ENCODE data around the gene SETD4.

SETD4 gene

DNA sequence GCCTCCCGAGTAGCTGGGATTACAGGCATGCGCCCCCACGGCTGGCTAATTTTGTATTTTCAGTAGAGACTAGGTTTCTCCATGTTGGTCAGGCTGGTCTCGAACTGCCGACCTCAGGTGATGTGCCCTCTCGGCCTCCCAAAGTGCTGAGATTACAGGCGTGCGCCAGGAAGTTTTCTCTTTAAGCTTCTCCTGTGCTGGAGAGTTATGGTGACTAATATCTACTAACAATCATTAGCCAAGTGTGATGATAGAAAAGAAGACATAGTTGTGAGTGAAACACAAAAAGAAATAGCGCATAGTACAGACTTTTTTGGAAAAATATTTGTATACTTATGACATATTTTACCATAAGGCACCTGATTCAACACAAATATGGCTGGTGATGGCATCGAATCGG lies 56.5 kb downstream of the SETD4 start:
- DNase-seq, result no peak

DNA sequence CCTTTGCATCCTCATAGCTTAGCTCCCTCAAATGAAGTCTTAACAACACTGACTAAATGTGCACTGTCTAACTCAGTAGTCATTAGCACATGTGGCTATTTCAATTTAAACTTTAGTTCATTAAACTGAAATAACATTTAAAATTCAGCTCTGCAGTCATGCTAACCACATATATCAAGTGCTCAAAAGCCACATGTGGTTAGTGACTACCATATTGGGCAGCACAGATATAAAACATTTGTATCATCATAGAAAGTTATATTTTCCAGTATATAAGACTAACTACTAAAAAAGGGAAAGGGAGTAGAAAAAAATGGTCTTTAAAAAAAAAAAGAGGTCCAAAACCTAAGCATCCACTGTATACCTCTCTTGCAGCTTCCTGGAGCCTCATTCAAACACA lies 64.1 kb downstream of the SETD4 start:
- no peak for DNase-seq

DNA sequence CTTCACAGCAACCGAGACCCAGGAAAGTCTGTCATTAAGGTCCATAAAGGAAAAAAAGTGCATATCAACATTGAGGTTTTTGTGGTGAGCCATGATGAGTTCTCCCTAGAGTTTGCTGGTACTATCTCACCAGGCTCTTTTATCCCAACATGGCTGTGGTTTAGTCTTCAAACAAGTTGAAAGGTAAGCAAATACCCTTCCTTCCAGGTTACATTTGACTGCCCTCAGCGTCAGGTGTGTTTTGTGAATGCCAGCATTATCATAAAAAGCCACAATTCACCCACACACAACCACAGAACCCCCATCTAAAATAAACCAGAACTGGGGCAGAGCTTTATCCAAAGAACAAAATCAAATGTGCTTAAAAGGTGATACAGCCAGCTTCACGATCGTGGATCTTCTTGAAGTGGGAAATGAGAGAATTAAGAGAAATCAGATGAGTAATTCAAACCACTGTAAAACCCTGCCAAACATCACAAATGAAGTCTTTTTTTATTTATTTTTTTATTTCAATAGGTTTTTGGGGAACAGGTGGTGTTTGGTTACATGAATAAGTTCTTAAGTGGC lies 64.7 kb downstream of the SETD4 start:
- DNase-seq, result peak; percentile 54

DNA sequence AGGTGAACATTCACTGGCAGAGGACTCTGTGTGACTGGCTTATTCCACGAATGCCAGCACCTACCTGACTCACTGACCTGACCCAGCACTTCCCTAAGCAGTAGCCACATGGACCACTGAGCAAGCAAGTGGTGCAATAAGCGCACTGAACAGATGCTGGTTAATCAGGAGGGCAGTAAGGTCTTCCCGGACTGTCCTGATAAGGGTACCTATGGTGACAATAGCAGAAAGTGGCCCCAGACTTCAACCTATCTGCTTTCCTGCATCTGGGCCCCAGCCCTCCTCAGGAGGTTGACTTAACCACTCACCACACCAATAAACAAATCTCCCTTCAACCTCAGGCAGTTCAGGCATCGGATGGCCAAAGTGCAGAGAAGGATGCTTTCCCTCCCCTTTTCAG lies 65.7 kb downstream of the SETD4 start:
- DNase-seq, result no peak

DNA sequence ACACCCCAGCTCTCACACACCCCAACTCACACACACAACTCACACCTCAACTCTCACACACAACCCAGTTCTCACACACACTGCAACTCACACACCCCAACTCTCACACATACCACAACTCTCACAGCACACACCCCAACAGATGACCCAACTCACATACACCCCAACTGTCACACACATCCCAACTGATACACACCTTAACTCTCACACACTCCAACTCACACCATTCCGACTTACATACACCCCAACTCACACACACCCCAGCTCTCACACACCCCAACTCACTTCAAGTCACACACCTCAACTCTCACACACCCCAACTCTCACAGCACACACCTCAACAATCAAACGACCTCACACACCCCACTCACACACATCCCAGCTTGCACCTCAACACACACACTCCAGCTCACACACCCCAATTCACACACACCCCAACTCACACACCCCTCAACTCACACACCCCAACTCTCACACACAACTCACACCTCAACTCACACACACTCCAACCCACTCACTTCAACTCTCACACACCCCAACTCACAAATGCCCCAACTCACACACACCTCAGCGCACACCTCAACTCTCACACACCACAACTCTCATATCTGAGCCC lies 66.3 kb downstream of the SETD4 start:
- no peak for DNase-seq

DNA sequence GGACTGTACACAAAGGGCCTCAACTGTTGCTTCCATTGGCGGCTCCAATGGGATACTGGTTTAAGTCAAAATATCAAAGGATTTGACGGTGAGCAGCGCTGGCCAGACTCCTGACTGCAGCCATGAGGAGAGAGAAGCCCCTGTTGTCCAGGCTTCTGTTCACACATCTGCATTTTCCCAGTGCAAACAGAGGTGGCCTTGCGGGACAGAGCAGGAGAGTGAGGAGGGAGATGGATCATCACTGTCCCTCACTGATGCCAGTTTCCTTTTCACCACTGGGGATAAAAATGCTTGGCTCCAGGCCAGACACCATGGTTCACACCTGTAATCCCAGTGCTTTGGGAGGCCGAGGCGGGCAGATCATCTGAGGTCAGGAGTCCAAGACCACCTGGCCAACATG lies 69.2 kb downstream of the SETD4 start:
- DNase-seq, result no peak

DNA sequence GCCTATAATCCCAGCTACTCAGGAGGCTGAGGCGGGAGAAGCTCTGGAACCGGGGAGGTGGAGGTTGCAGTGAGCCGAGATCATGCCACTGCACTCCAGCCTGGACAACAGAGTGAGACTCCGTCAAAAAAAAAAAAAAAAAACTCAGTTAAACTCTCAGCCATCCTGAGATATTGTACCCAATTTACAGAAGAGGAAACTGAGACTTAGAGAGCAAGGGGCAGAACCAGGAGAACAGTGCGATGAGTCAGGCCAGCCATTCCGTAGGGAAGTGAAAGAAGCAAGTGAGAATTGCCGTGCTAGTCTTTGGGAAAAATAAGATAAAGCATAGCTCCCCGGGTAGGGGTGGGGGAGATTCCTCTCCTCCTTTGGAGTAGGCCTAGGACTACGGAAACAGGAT lies 69.7 kb downstream of the SETD4 start:
- DNase-seq, result no peak

DNA sequence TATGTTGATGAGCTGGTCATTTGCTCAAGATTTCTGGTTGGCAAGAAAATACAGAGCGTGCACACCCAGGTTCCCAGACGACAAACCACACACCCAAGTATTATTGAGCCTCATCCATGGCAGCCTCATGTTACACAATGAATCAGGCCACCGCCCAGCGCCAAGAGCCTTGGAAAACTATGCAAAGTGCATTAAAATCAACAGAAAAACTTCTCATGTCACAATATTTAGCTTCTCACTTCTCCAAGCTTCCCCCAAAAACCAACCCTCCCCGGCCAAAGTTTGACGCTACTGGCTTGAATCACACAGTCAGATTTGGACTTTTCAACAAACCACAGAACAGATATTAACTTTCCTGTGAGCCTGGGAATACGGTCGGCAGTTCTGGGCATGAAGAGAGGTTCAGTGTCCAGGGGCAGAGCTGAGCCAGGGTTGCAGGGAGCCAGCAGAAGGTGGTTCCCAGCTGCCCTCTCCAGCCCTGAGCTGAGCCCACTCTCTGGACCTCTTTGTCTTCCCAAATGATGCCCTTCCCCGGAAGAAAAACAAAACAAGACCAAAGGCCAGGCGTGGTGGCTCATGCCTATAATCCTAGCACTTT lies 71.1 kb downstream of the SETD4 start:
- DNase-seq, result peak; percentile 96

DNA sequence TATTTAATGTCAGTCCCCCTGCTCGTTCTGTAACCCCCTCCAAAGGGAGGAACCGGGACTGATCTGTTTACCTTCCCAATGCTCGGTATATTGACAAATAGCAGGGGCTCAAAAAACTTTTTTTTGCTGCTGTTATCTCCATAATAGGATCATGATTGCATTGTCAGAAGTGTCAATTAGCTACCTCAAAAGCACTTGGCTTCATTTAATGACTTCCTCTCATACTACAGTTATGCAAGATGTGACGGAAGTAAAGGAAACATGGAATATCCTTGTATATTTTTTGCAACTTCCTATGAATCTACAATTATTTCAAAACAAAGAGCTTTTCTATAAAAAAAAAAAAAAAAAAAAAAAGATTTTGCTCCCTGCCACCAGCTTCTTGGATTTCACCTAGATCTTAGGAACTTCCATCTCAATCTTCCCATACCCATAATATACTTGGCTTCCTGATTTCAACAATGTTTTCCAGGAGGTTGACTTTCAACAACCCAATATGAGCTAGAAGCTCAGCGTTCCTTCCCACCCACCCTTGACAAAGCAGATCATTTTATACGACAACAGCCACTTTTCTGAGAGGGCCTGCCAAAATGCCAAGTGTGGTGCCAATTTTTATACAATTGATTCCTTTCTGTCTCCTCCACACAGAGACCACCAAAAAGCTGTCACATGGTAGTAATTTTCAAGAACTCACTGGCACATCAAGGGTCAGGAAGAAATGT lies 71.7 kb downstream of the SETD4 start:
- DNase-seq, result peak; percentile 96

DNA sequence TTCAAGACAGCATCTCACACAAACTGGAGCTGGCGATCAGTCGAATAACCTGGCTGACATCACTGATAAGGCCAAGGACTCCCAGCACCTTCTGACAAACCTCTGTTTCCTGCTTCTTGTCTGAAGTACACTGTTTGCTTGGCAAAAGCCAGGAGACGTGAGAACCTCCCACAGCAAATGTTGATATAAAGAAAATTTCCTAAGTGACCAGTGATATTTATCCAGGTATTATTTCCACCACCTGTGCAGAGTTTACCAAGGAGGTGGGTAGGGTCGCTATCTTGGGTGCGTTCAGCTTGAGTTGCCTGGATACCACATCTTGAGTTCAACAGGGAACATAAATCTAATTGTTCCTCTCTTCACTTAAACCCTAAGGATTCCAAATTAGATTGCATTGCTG lies 72.9 kb downstream of the SETD4 start:
- peak; percentile 67 for DNase-seq

DNA sequence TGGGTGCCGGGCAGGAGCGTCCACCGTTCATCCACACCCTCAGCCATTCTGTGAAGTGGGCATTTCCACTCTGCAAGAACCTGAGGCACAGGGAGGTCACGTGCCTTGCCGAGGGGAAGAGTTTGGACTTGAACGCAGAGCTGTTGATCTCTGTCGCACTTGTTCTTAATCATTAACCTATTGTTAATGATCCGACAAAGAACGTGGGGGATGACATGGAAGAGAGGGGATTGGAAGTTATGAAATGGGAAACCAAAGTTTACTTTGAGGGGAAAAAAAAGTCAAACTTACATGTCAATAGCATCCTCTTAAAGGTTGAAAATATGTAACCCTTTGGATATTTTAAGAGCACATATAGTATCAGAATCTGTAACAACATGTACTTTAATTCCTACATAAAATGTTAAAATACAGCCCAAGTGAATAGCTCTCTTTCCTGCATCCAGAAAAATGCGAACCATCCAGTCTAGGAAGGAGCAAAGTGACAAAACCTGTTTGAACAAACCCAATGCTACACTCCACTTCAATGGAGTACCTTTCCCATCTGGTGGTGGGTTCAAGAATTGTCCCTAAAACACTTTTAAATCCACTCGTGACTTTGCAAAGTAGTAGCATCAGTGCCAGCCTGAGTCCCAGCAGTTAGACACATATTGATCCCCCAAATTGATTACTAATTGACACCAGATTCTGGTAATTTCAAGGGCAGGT lies 75.5 kb downstream of the SETD4 start:
- peak; percentile 22 for DNase-seq
